Mesendoderm (in vitro differentiated cells): ENCODE measurements around the gene C4BPA.

Experiments used
- DNase-seq: peaks from one replicate; pipeline ENCODE4 v3.0.0; 2013
- H2AK5ac ChIP-seq: 2 replicates; pipeline ENCODE4 v1.6.1; 2013; ENCODE audit warnings: low read length, inconsistent platforms
- H2BK120ac ChIP-seq: 2 replicates; pipeline ENCODE4 v1.6.1; 2013; ENCODE audit warnings: low read depth, mild to moderate bottlenecking, low read length, moderate library complexity, mixed read lengths
- H2BK15ac ChIP-seq: replicated peaks from 2 replicates; pipeline ENCODE4 v1.6.1; 2013; ENCODE audit warnings: low read depth, mild to moderate bottlenecking, moderate library complexity
- H2BK5ac ChIP-seq: 2 replicates; pipeline ENCODE4 v1.6.1; 2013; ENCODE audit warnings: low read length, inconsistent platforms
- H3K18ac ChIP-seq: 2 replicates; pipeline ENCODE4 v1.6.1; 2013; ENCODE audit warnings: mild to moderate bottlenecking, low read length, mixed read lengths
- H3K23ac ChIP-seq: one replicate; pipeline ENCODE4 v1.6.1; 2013; ENCODE audit warnings: low read length
- H3K27ac ChIP-seq: 2 replicates; pipeline ENCODE4 v1.5.1; 2013; ENCODE audit warnings: low read depth, mild to moderate bottlenecking, inconsistent platforms, low read length, moderate library complexity
- H3K27me3 ChIP-seq: 2 replicates; pipeline ENCODE4 v1.6.1; 2013; ENCODE audit warnings: low read length, control low read depth, mild to moderate bottlenecking, inconsistent platforms; ENCODE audit not compliant: insufficient read depth, poor library complexity
- H3K36me3 ChIP-seq: 2 replicates; pipeline ENCODE4 v1.6.1; 2013; ENCODE audit warnings: low read length, inconsistent platforms; ENCODE audit not compliant: control insufficient read depth, insufficient read depth
- H3K4ac ChIP-seq: one replicate; pipeline ENCODE4 v1.6.1; 2013; ENCODE audit warnings: low read depth, mild to moderate bottlenecking, low read length, moderate library complexity
- H3K4me1 ChIP-seq: 2 replicates; pipeline ENCODE4 v1.6.1; 2013; ENCODE audit warnings: low read depth, low read length, inconsistent platforms; ENCODE audit not compliant: control insufficient read depth
- H3K4me2 ChIP-seq: 2 replicates; pipeline ENCODE4 v1.6.1; 2013; ENCODE audit warnings: low read length
- H3K4me3 ChIP-seq: 2 replicates; pipeline ENCODE4 v1.5.1; 2013; ENCODE audit warnings: mild to moderate bottlenecking, low read length
- H3K56ac ChIP-seq: one replicate; pipeline ENCODE4 v1.6.1; 2013; ENCODE audit warnings: low read length
- H3K79me1 ChIP-seq: 2 replicates; pipeline ENCODE4 v1.6.1; 2013; ENCODE audit warnings: low read length, inconsistent platforms
- H3K79me2 ChIP-seq: 2 replicates; pipeline ENCODE4 v1.6.1; 2013; ENCODE audit warnings: mild to moderate bottlenecking, low read length; ENCODE audit not compliant: control insufficient read depth, insufficient read depth
- H3K9ac ChIP-seq: 2 replicates; pipeline ENCODE4 v1.6.1; 2013; ENCODE audit warnings: low read length, inconsistent platforms
- H4K5ac ChIP-seq: one replicate; pipeline ENCODE4 v1.6.1; 2013; ENCODE audit warnings: low read length
- H4K8ac ChIP-seq: one replicate; pipeline ENCODE4 v1.6.1; 2013; ENCODE audit warnings: low read depth, mild to moderate bottlenecking, control low read depth, low read length, moderate library complexity
- WGBS: extraction: QIAGEN DNeasy Blood & Tissue Kit; methylation state at CpG from one replicate; pipeline ENCODE4 v1.1.7; 2013; ENCODE audit warnings: low lambda C conversion rate, missing lambda C conversion rate; ENCODE audit not compliant: insufficient coverage; ENCODE audit errors: extremely low coverage; 5-methylcytosine and 5-hydroxymethylcytosine counted together

Gene C4BPA

GRCh38 chr1:207102146-207102545, 1.9 kb upstream of the C4BPA start:
- Histone ChIP-seq H3K4me1 (no peaks in the 10 kb centered on the region), H2BK15ac (no peak overlapping the region), H2BK120ac (no peak overlapping the region), H3K79me1 (no peaks in the 10 kb centered on the region), H2AK5ac (no peak overlapping the region), H3K27me3 (no peaks in the 10 kb centered on the region), H3K79me2 (no peaks in the 10 kb centered on the region), H4K5ac (no peak overlapping the region), H2BK5ac (no peak overlapping the region), H3K23ac (no peak overlapping the region), H3K4me3 (no peak overlapping the region), H3K4ac (no peak overlapping the region), H3K18ac (no peak overlapping the region), H3K56ac (no peak overlapping the region), H3K9ac (no peak overlapping the region), H3K4me2 (no peak overlapping the region), H3K27ac (no peak overlapping the region), H3K36me3 (no peaks in the 10 kb centered on the region), H4K8ac (no peak overlapping the region)
- no CpG with 5 or more reads among the region's 5 CpGs for WGBS
- DNase-seq: no peak

- no peak for DNase-seq
- WGBS: no CpG with 5 or more reads among the region's 1 CpG
- no peak overlapping the region for H3K4me2 ChIP-seq
Measured at GRCh38 chr1:207102659-207103058, 1.4 kb upstream of the C4BPA start.

DNA sequence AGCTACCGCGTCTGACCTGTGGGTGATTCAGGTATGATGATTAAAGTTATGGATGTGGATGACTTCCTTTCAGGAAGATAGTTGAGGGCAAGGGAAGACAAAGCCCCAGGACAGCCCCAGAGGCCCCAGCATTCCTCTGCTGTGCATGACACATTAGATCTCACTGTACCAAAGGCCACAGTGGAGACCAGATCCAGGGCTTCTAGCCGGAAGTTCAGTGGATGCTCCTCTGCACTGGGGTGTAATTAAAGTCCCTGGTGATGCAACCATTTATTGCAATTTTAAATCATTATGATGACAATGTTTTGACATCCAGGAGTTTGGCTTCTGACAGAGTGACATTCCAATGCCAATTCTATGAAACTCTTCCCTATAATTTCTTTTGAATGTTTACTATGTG, 5.0 kb downstream of the C4BPA start:
- Histone ChIP-seq H3K27ac (no peak overlapping the region), H3K4me1 (no peaks in the 10 kb centered on the region), H3K4me2 (no peak overlapping the region), H3K4me3 (no peak overlapping the region), H3K23ac (no peak overlapping the region), H3K27me3 (no peaks in the 10 kb centered on the region), H3K4ac (no peak overlapping the region), H2BK120ac (no peak overlapping the region), H3K56ac (no peak overlapping the region), H4K5ac (no peak overlapping the region), H2BK15ac (no peak overlapping the region), H4K8ac (no peak overlapping the region), H3K36me3 (no peaks in the 10 kb centered on the region), H3K79me2 (no peaks in the 10 kb centered on the region), H2AK5ac (no peak overlapping the region), H3K9ac (no peak overlapping the region), H3K79me1 (no peaks in the 10 kb centered on the region), H3K18ac (no peak overlapping the region), H2BK5ac (no peak overlapping the region)
- DNase-seq: no peak
- WGBS: no CpG with 5 or more reads among the region's 3 CpGs

More at GRCh38 chr1:207102659-207103058, 1.4 kb upstream of the C4BPA start:
- Histone ChIP-seq H2BK5ac (no peak overlapping the region), H4K5ac (no peak overlapping the region), H3K23ac (no peak overlapping the region), H2AK5ac (no peak overlapping the region), H3K79me2 (no peaks in the 10 kb centered on the region), H2BK15ac (no peak overlapping the region), H4K8ac (no peak overlapping the region), H3K4me3 (no peak overlapping the region), H3K56ac (no peak overlapping the region), H3K79me1 (no peaks in the 10 kb centered on the region), H3K36me3 (no peaks in the 10 kb centered on the region), H3K9ac (no peak overlapping the region), H2BK120ac (no peak overlapping the region), H3K27ac (no peak overlapping the region), H3K4me1 (no peaks in the 10 kb centered on the region), H3K27me3 (no peaks in the 10 kb centered on the region), H3K18ac (no peak overlapping the region), H3K4ac (no peak overlapping the region)

DNA sequence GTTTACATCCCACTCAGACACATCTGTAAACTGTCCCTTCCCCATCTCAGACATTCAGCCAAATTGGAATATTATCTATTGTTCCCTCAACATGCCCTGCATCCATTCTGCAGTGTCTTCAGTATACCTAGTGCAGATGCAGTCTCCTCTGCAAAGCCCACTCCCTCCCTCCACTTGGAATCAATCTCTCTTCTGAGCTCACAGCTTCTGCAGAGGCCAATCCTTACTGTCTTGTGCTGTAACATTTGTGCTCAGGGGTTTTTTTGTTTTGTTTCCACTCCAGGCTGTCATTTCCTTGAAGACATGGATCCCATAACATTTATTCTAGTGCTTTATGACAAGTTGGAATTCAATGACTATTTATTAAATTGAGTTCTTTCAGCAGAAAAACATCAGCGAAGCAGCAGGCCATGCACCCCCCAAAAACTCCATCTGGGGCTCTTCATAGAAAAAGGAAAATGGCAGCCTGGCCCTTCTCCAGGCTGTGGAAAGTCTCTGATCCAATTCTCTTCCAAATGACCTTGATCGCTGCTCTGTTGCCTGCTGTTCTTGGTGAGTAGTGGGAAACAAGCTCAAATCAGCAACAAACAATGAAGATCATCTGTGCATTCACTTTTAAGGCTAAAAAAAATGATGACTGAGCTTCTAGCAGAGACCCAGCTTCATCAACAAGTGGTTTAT, 8.7 kb downstream of the C4BPA start:
- no CpG with 5 or more reads among the region's 2 CpGs for whole genome bisulfite sequencing
- H3K56ac ChIP-seq: no peak overlapping the region

GRCh38 chr1:207115269-207115668, 11.2 kb downstream of the C4BPA start:
- Histone ChIP-seq H2AK5ac (no peak overlapping the region), H4K5ac (no peak overlapping the region), H3K4ac (no peak overlapping the region), H3K23ac (no peak overlapping the region), H3K18ac (no peak overlapping the region), H3K9ac (no peak overlapping the region), H3K56ac (no peak overlapping the region), H3K4me3 (no peak overlapping the region), H3K27me3 (no peaks in the 10 kb centered on the region), H4K8ac (no peak overlapping the region), H3K4me1 (no peaks in the 10 kb centered on the region), H3K27ac (no peak overlapping the region), H2BK5ac (no peak overlapping the region), H3K79me1 (no peaks in the 10 kb centered on the region), H2BK120ac (no peak overlapping the region), H3K4me2 (no peak overlapping the region), H3K36me3 (no peaks in the 10 kb centered on the region), H3K79me2 (no peaks in the 10 kb centered on the region), H2BK15ac (no peak overlapping the region)
- no peak for DNase-seq
- WGBS: 100% methylated on average over 2 of the region's 5 CpGs

More for the DNA sequence above, 8.7 kb downstream of the C4BPA start:
- no peak overlapping the region for H2BK15ac ChIP-seq
- H3K4me2 ChIP-seq: no peak overlapping the region
- no peak overlapping the region for H3K4ac ChIP-seq
- no peaks in the 10 kb centered on the region for H3K27me3 ChIP-seq
- no peak for DNase-seq
- no peak overlapping the region for H2BK5ac ChIP-seq
- no peak overlapping the region for H2AK5ac ChIP-seq
- H4K5ac ChIP-seq: no peak overlapping the region
- no peaks in the 10 kb centered on the region for H3K36me3 ChIP-seq
- no peaks in the 10 kb centered on the region for H3K4me1 ChIP-seq
- H3K9ac ChIP-seq: no peak overlapping the region
- no peak overlapping the region for H3K4me3 ChIP-seq
- no peaks in the 10 kb centered on the region for H3K79me2 ChIP-seq
- H4K8ac ChIP-seq: no peak overlapping the region
- no peak overlapping the region for H3K27ac ChIP-seq
- H3K18ac ChIP-seq: no peak overlapping the region
- H3K23ac ChIP-seq: no peak overlapping the region
- H2BK120ac ChIP-seq: no peak overlapping the region
- H3K79me1 ChIP-seq: no peaks in the 10 kb centered on the region

- H2AK5ac ChIP-seq: no peak overlapping the region
- no peak overlapping the region for H3K23ac ChIP-seq
- WGBS: no CpG with 5 or more reads among the region's 3 CpGs
- no peaks in the 10 kb centered on the region for H3K79me2 ChIP-seq
- H3K4me1 ChIP-seq: no peaks in the 10 kb centered on the region
- H3K4me3 ChIP-seq: no peak overlapping the region
- no peaks in the 10 kb centered on the region for H3K27me3 ChIP-seq
- no peak overlapping the region for H3K27ac ChIP-seq
- no peak overlapping the region for H4K5ac ChIP-seq
- H3K4ac ChIP-seq: no peak overlapping the region
- H3K56ac ChIP-seq: no peak overlapping the region
- no peaks in the 10 kb centered on the region for H3K79me1 ChIP-seq
- H3K9ac ChIP-seq: no peak overlapping the region
- no peak overlapping the region for H4K8ac ChIP-seq
- no peak overlapping the region for H2BK120ac ChIP-seq
- no peak for DNase-seq
- H2BK5ac ChIP-seq: no peak overlapping the region
- H3K18ac ChIP-seq: no peak overlapping the region
- H3K36me3 ChIP-seq: no peaks in the 10 kb centered on the region
- no peak overlapping the region for H2BK15ac ChIP-seq
- no peak overlapping the region for H3K4me2 ChIP-seq
Measured at GRCh38 chr1:207124389-207124788, 20.4 kb downstream of the C4BPA start.
